Heart right ventricle (tissue), 16 donors: ENCODE results near the gene NOS1AP. TPM values are rescaled to one million over a fixed set of nuclear protein-coding genes. Genes with fewer than 3 reads are reported as not detected.
A peak's percentile ranks its signal among the peaks of the same experiment; 100 is the strongest.

Experiments
- ATAC-seq, 8 donors: fragments of 200-7000 bp; cut with Tn5 transposase; one replicate each; pipeline ENCODE4 v1.9.1; 2020; ENCODE audit warnings: mild to moderate bottlenecking in 8 of 8, moderate library complexity in 8 of 8, moderate number of reproducible peaks in 1 of 8
- DNase-seq, 2 donors: peaks; one replicate each; pipeline ENCODE4 v3.0.0-alpha.2; 2020
- H3K27ac ChIP-seq, 10 donors: fragments of 200-600 bp; sonication (generic) in 2 of 10; one replicate each; pipeline versions ENCODE4 v1.5.0 to v1.8.0; 2020 to 2022; ENCODE audit warnings: mild to moderate bottlenecking in 3 of 10
- H3K27me3 ChIP-seq, 7 donors: fragments of 200-600 bp; one replicate each; pipeline ENCODE4 v1.8.0; 2021 to 2022; ENCODE audit warnings: mild to moderate bottlenecking in 2 of 7
- H3K36me3 ChIP-seq, 9 donors: fragments of 200-600 bp; sonication (generic) in 1 of 9; one replicate each; pipeline versions ENCODE4 v1.5.0 to v1.8.0; 2020 to 2022; ENCODE audit warnings: mild to moderate bottlenecking in 2 of 9
- H3K4me1 ChIP-seq, 9 donors: fragments of 200-600 bp; sonication (generic) in 1 of 9; one replicate each; pipeline versions ENCODE4 v1.5.0 to v1.8.0; 2020 to 2022; ENCODE audit warnings: mild to moderate bottlenecking in 4 of 9
- H3K4me3 ChIP-seq, 10 donors: fragments of 200-600 bp; sonication (generic) in 2 of 10; one replicate each; pipeline versions ENCODE4 v1.5.0 to v1.8.0; 2020 to 2022; ENCODE audit warnings: mild to moderate bottlenecking in 7 of 10, moderate library complexity in 2 of 10
- H3K9me3 ChIP-seq, 11 donors: fragments of 200-600 bp in 10 of 11; sonication (generic) in 2 of 11; one replicate each; pipeline versions ENCODE4 v1.5.0 to v1.8.0; 2013 to 2022; ENCODE audit warnings: mild to moderate bottlenecking in 2 of 11, control low read depth in 1 of 11, moderate library complexity in 1 of 11
- CTCF ChIP-seq, 9 donors: fragments of 200-600 bp; sonication (generic) in 2 of 9; IDR thresholded peaks; one replicate each; pipeline versions ENCODE4 v1.5.0 to v1.8.0; 2021 to 2022; ENCODE audit warnings: antibody characterized with exemption in 9 of 9, mild to moderate bottlenecking in 5 of 9, moderate library complexity in 1 of 9
- WGBS, 2 donors: extraction: QIAGEN DNeasy Blood & Tissue Kit; methylation state at CpG; one replicate each; pipeline ENCODE4 v1.1.7; 2013; ENCODE audit warnings: inconsistent platforms in 1 of 2; 5-methylcytosine and 5-hydroxymethylcytosine counted together
- intact Hi-C, 10 donors: fragments of 100-400 bp; cut with DNase I; formaldehyde crosslinking; loops; one replicate each; pipeline versions ENCODE4 v1.11.1 to v1.14.2; 2022
- polyA plus RNA-seq, 2 donors: library from polyadenylated mRNA; stranded (reverse); fragments of 200-250 nt; gene quantifications; one replicate each; pipeline ENCODE4 v1.2.3, GENCODE V29; 2013
- total RNA-seq, 10 donors: library from RNA; stranded (reverse); fragmentation: NEBNext Ultra II Directional in 3 of 10; extraction: Animal tissue kit (Norgen Biotek cat#: 25700) in 3 of 10; gene quantifications; one replicate each; pipeline versions ENCODE4 v1.2.1 to v1.2.4, GENCODE V29; 2021 to 2023
- donor health status: Arrhythmogenic right ventricular cardiomyopathy.
- donor health status: ischemic (EF 13 %, LVEDD 7.1; RV severe dilation, severe dysfunction).
- donor health status: healthy with polysubstance abuse.
- donor health status: DM: no; HTN: yes; CAD: no.
- donor health status: DM: no; HTN: no; CAD: no.
- donor health status: ischemic (EF 25% LVEDD 6.9; RV normal size, moderate dysfunction).
- donor health status: ischemic (EF 25% LVEDD 5.7; RV mildly dilated, moderate dysfunction).
- donor health status: healthy.
- donor health status: DM: yes; HTN: yes; CAD: no.
- donor health status: Ischemic cardiomyopathy.
- donor health status: ischemic (EF 35%, LVEDD 5.7; RV mildly dilated, moderate dysfunction).
- donor health status: nonischemic (EF 11% LVEDD 7.7; RV severe dilation, severe dysfunction).
- donor health status: DM: yes; HTN: yes; CAD: no.
- donor health status: PGD.
- donor health status: ischemic (EF 29% LVEDD 5.4; RV normal size, mild dysfunction).
- donor health status: nonischemic (EF 23%, LVEDD 6.1; RV moderate dilation, normal function).

The NOS1AP gene
- total and polyA plus RNA-seq, 12 donors, result 0.19 to 7.1 (median 4.6) TPM

- no peak overlapping the region for H3K4me3 ChIP-seq
- no peaks in the 10 kb centered on the region for H3K9me3 ChIP-seq
- WGBS, 2 donors, result 61 to 64% methylated on average over 13 of the region's 13 CpGs
- peak in 3 of 8 donors; percentile 15 to 35 (median 29) for ATAC-seq
- no peak overlapping the region for H3K27ac ChIP-seq
- peaks cover 0 to 4% (median 0%) of the 10 kb centered on the region in 9 donors for H3K4me1 ChIP-seq
- TF ChIP-seq CTCF (IDR thresholded peaks at IDR 0.05), result no peak
- no peaks in the 10 kb centered on the region for H3K27me3 ChIP-seq
- DNase-seq, result no peak
- intact Hi-C loops, result no loop called here
- peaks cover 0 to 8% (median 0%) of the 10 kb centered on the region in 9 donors for H3K36me3 ChIP-seq
Measured at GRCh38 chr1:162372159-162373071, 302.9 kb downstream of the NOS1AP start.

- no peak for DNase-seq
- Histone ChIP-seq H3K36me3 (peaks cover 0 to 4% (median 0%) of the 10 kb centered on the region in 9 donors), H3K27me3 (no peaks in the 10 kb centered on the region), H3K4me3 (no peak overlapping the region), H3K27ac (no peak overlapping the region), H3K4me1 (peaks cover 0 to 4% (median 0%) of the 10 kb centered on the region in 9 donors), H3K9me3 (no peaks in the 10 kb centered on the region)
- ATAC-seq, result no peak
- TF ChIP-seq CTCF (IDR thresholded peaks at IDR 0.05), result no peak
- intact Hi-C loops, result no loop called here
- 83 to 93% methylated on average over 1 of the region's 1 CpG for WGBS, 2 donors
Measured at GRCh38 chr1:162373072-162373427, 303.6 kb downstream of the NOS1AP start.

GRCh38 chr1:162373541-162374260 lies 304.2 kb downstream of the NOS1AP start:
- WGBS, 2 donors, result 87 to 89% methylated on average over 8 of the region's 8 CpGs
- intact Hi-C loops, result no loop called here
- Histone ChIP-seq H3K4me3 (no peak overlapping the region), H3K9me3 (no peaks in the 10 kb centered on the region), H3K4me1 (peaks cover 0 to 4% (median 0%) of the 10 kb centered on the region in 9 donors), H3K27me3 (no peaks in the 10 kb centered on the region), H3K27ac (no peak overlapping the region), H3K36me3 (peaks cover 0 to 4% (median 0%) of the 10 kb centered on the region in 9 donors)
- no peak for ATAC-seq
- no peak for DNase-seq
- TF ChIP-seq CTCF (IDR thresholded peaks at IDR 0.05), result no peak

- no peaks in the 10 kb centered on the region for H3K27me3 ChIP-seq
- 88 to 90% methylated on average over 9 of the region's 9 CpGs for WGBS, 2 donors
- no peak overlapping the region for H3K27ac ChIP-seq
- no peak for TF ChIP-seq CTCF (IDR thresholded peaks at IDR 0.05)
- intact Hi-C loops, result no loop called here
- DNase-seq (no peak), ATAC-seq (no peak)
- H3K36me3 ChIP-seq, result peaks cover 0 to 4% (median 0%) of the 10 kb centered on the region in 9 donors
- peaks cover 0 to 4% (median 0%) of the 10 kb centered on the region in 9 donors for H3K4me1 ChIP-seq
- H3K9me3 ChIP-seq, result no peaks in the 10 kb centered on the region
- H3K4me3 ChIP-seq, result no peak overlapping the region
Measured at GRCh38 chr1:162374406-162374805, 304.9 kb downstream of the NOS1AP start.
